ENCODE data around the gene UBA1.

GRCh38 chrX:47239898-47240545, 46.4 kb downstream of the UBA1 start:
- TF ChIP-seq EP300 (IDR thresholded peaks at IDR 0.05; ENCODE audit: borderline replicate concordance in 1 of 2, control insufficient read depth in 1 of 2, low read depth in 2 of 2, low read length in 2 of 2) (no peak), CHD2 (IDR thresholded peaks at IDR 0.05; ENCODE audit: borderline replicate concordance, low read depth, low read length) (no peak), CTCF (IDR thresholded peaks at IDR 0.05 in 2 of 3, conservative IDR thresholded peaks at IDR 0.05 in 1 of 3; ENCODE audit: control insufficient read depth in 2 of 3, extremely low read depth in 1 of 3, insufficient read depth in 1 of 3, low read depth in 3 of 3, low read length in 3 of 3) (no peak), POLR2AphosphoS5 (IDR thresholded peaks at IDR 0.05; ENCODE audit: low read length) (no peak), NRF1 (conservative IDR thresholded peaks at IDR 0.05; ENCODE audit: low read depth, low read length) (no peak), POLR2A (IDR thresholded peaks at IDR 0.05; ENCODE audit: low read depth, low read length) (no peak), ZNF274 (IDR thresholded peaks at IDR 0.05; ENCODE audit: insufficient read depth, insufficient read length) (no peak), NFIC (IDR thresholded peaks at IDR 0.05; ENCODE audit: low read depth, low read length) (no peak), EZH2 (IDR thresholded peaks at IDR 0.05; ENCODE audit: borderline replicate concordance, control insufficient read depth, low read depth, low read length) (no peak)
- TF ChIP-seq, protein P1, sequence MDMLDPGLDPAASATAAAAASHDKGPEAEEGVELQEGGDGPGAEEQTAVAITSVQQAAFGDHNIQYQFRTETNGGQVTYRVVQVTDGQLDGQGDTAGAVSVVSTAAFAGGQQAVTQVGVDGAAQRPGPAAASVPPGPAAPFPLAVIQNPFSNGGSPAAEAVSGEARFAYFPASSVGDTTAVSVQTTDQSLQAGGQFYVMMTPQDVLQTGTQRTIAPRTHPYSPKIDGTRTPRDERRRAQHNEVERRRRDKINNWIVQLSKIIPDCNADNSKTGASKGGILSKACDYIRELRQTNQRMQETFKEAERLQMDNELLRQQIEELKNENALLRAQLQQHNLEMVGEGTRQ (IDR thresholded peaks at IDR 0.05; ENCODE audit: borderline replicate concordance, low read depth, low read length): no peak
- TF ChIP-seq, protein P2, sequence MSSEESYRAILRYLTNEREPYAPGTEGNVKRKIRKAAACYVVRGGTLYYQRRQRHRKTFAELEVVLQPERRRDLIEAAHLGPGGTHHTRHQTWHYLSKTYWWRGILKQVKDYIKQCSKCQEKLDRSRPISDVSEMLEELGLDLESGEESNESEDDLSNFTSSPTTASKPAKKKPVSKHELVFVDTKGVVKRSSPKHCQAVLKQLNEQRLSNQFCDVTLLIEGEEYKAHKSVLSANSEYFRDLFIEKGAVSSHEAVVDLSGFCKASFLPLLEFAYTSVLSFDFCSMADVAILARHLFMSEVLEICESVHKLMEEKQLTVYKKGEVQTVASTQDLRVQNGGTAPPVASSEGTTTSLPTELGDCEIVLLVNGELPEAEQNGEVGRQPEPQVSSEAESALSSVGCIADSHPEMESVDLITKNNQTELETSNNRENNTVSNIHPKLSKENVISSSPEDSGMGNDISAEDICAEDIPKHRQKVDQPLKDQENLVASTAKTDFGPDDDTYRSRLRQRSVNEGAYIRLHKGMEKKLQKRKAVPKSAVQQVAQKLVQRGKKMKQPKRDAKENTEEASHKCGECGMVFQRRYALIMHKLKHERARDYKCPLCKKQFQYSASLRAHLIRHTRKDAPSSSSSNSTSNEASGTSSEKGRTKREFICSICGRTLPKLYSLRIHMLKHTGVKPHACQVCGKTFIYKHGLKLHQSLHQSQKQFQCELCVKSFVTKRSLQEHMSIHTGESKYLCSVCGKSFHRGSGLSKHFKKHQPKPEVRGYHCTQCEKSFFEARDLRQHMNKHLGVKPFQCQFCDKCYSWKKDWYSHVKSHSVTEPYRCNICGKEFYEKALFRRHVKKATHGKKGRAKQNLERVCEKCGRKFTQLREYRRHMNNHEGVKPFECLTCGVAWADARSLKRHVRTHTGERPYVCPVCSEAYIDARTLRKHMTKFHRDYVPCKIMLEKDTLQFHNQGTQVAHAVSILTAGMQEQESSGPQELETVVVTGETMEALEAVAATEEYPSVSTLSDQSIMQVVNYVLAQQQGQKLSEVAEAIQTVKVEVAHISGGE (CRISPR knock-in tag; IDR thresholded peaks at IDR 0.05): no peak

Data from GM12878 (cell line).